CD14-positive monocyte (primary cell): ENCODE results near the gene SPG21. TPM values are rescaled to one million over a fixed set of nuclear protein-coding genes. Genes with fewer than 3 reads are reported as not detected.

Source experiments
- DNase-seq, 3 donors: peaks; one replicate each; pipeline ENCODE4 v3.0.0-alpha.2; 2011 to 2022
- H2AFZ ChIP-seq: 2 replicates; pipeline ENCODE4 v1.6.0; 2012; ENCODE audit warnings: mild to moderate bottlenecking, low read depth, low read length, inconsistent platforms; ENCODE audit not compliant: insufficient read depth, poor library complexity, severe bottlenecking
- H3K27ac ChIP-seq, 2 donors: 1 replicate in 1 of 2; 2 replicates in 1 of 2; pipeline ENCODE4 v1.5.1; 2012 to 2013; ENCODE audit warnings: low read length in 2 of 2, control low read depth in 1 of 2, inconsistent platforms in 1 of 2, low read depth in 1 of 2, mild to moderate bottlenecking in 1 of 2
- H3K27me3 ChIP-seq, 2 donors: one replicate each; pipeline versions ENCODE4 v1.6.0 to v1.6.1; 2011 to 2013; ENCODE audit warnings: low read length in 2 of 2; ENCODE audit not compliant: control insufficient read depth in 2 of 2, insufficient read depth in 2 of 2
- H3K36me3 ChIP-seq, 2 donors: replicated peaks in 1 of 2; 1 replicate in 1 of 2; 2 replicates in 1 of 2; pipeline versions ENCODE4 v1.5.1 to v1.6.1; 2012 to 2013; ENCODE audit warnings: low read length in 2 of 2, control low read depth in 1 of 2, inconsistent platforms in 1 of 2, mild to moderate bottlenecking in 1 of 2; ENCODE audit not compliant: insufficient read depth in 2 of 2, control insufficient read depth in 1 of 2
- H3K4me1 ChIP-seq, 2 donors: 1 replicate in 1 of 2; 2 replicates in 1 of 2; pipeline versions ENCODE4 v1.5.1 to v1.6.1; 2012 to 2013; ENCODE audit warnings: low read length in 2 of 2, control low read depth in 1 of 2, inconsistent platforms in 1 of 2, mild to moderate bottlenecking in 1 of 2, moderate library complexity in 1 of 2; ENCODE audit not compliant: insufficient read depth in 2 of 2, control insufficient read depth in 1 of 2
- H3K4me2 ChIP-seq: replicated peaks from 2 replicates; pipeline ENCODE3; 2012; ENCODE audit warnings: low read length, moderate library complexity, mild to moderate bottlenecking; ENCODE audit not compliant: poor library complexity, severe bottlenecking; ENCODE audit errors: extremely low read depth
- H3K4me3 ChIP-seq, 3 experiments: fragments of 200-600 bp in 1 of 3; sonication (generic) in 1 of 3; replicated peaks in 1 of 3; 1 replicate in 2 of 3; 2 replicates in 1 of 3; pipeline ENCODE4 v1.5.1; 2011 to 2013; ENCODE audit warnings: low read length in 3 of 3, mild to moderate bottlenecking in 3 of 3, control low read depth in 2 of 3, low read depth in 2 of 3, inconsistent platforms in 1 of 3, moderate library complexity in 1 of 3
- H3K79me2 ChIP-seq: 2 replicates; pipeline ENCODE4 v1.6.0; 2012; ENCODE audit warnings: mild to moderate bottlenecking, control low read depth, inconsistent platforms, low read length, moderate library complexity; ENCODE audit not compliant: insufficient read depth
- H3K9ac ChIP-seq: 2 replicates; pipeline ENCODE4 v1.6.0; 2017; ENCODE audit warnings: low read length, mild to moderate bottlenecking; ENCODE audit not compliant: insufficient read depth, poor library complexity, severe bottlenecking
- H3K9me3 ChIP-seq, 2 donors: replicated peaks in 1 of 2; 1 replicate in 1 of 2; 2 replicates in 1 of 2; pipeline versions ENCODE4 v1.5.1 to v1.6.1; 2012 to 2013; ENCODE audit warnings: low read length in 2 of 2, control low read depth in 1 of 2; ENCODE audit not compliant: control insufficient read depth in 1 of 2, insufficient read depth in 1 of 2
- H4K20me1 ChIP-seq: 2 replicates; pipeline ENCODE4 v1.6.0; 2012; ENCODE audit warnings: mild to moderate bottlenecking, low read length, control low read depth, moderate library complexity; ENCODE audit not compliant: insufficient read depth
- H3K27ac Mint-ChIP-seq, 7 donors: one replicate each; pipeline ENCODE4 v1.8.0; 2020; ENCODE audit warnings: mild to moderate bottlenecking in 7 of 7, mixed read lengths in 7 of 7, moderate library complexity in 6 of 7, inconsistent platforms in 2 of 7
- H3K27me3 Mint-ChIP-seq, 3 donors: one replicate each; pipeline ENCODE4 v1.8.0; 2021 to 2022; ENCODE audit warnings: low read depth in 3 of 3, mild to moderate bottlenecking in 3 of 3, mixed read lengths in 3 of 3, moderate library complexity in 3 of 3, inconsistent platforms in 1 of 3
- H3K36me3 Mint-ChIP-seq, 2 donors: one replicate each; pipeline ENCODE4 v1.8.0; 2020; ENCODE audit warnings: mixed read lengths in 2 of 2, inconsistent platforms in 1 of 2, mild to moderate bottlenecking in 1 of 2
- H3K4me1 Mint-ChIP-seq: one replicate; pipeline ENCODE4 v1.8.0; 2020; ENCODE audit warnings: mild to moderate bottlenecking, mixed read lengths
- H3K4me3 Mint-ChIP-seq, 2 donors: one replicate each; pipeline ENCODE4 v1.8.0; 2020; ENCODE audit warnings: mild to moderate bottlenecking in 2 of 2, mixed read lengths in 2 of 2, moderate library complexity in 1 of 2
- H3K9me3 Mint-ChIP-seq, 7 donors: one replicate each; pipeline ENCODE4 v1.8.0; 2020 to 2022; ENCODE audit warnings: mixed read lengths in 7 of 7, mild to moderate bottlenecking in 6 of 7, moderate library complexity in 6 of 7, inconsistent platforms in 2 of 7
- WGBS: methylation state at CpG from one replicate; pipeline ENCODE4 v1.1.5; 2013; ENCODE audit warnings: missing lambda C conversion rate; ENCODE audit not compliant: insufficient coverage; 5-methylcytosine and 5-hydroxymethylcytosine counted together
- intact Hi-C, 2 donors: fragments of 100-400 bp; cut with micrococcal nuclease; formaldehyde crosslinking; loops; one replicate each; pipeline versions ENCODE4 v1.15.0 to v1.15.1; 2023
- polyA plus RNA-seq, 3 donors: library from polyadenylated mRNA; depleted of rRNA in 1 of 3; unstranded in 2 of 3; stranded (reverse) in 1 of 3; fragments of 300-500 nt in 2 of 3; fragments of >200 nt in 1 of 3; fragmentation: Illumina TruSeq in 2 of 3; gene quantifications; 1 replicate in 2 of 3; 2 replicates in 1 of 3; pipeline ENCODE4 v1.2.3, GENCODE V29; 2012 to 2021
- TF ChIP-seq, protein P1 (sequence below): fragments of 200-600 bp; IDR thresholded peaks from one replicate; pipeline ENCODE4 v1.8.0; 2022; ENCODE audit warnings: antibody characterized with exemption, mild to moderate bottlenecking

Gene SPG21
- polyA plus RNA-seq, 3 donors = 102 to 375 (median 358) TPM

DNA sequence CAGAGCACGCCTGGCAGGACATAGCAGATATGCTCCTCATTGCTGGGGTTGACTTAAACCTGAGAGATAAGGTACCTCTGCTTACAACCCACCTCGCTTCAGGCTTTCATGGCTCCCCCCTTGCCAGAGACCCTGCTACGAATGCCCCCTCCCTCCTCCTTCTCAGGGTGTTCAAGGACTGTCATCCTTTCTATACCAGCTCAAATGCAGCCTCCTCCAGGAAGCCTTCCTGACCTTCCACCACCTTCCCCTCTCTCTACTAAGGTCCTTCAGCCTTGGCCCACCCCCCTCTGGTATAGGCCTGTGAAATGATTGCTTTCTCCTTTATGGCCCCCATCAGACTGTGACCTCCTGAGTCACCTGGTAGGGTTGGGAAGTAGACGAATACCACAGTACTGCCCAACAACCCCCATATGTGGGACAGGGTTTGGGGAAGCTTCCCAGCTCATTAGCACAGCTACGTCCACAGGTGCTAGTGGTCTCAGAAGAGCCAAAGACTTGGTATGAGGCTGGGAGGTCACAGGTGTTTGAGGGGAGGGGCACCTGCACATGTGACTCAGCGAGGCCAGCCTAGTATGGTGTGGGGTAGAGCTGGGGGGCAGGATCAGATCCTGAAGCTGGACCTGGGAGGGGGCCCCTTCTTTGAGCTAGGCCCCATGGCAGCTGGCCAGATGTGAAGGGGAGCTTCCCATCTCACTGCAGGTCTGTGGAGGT lies 46.0 kb downstream of the SPG21 start:
- Histone ChIP-seq H3K36me3 (no peaks in the 10 kb centered on the region), H3K4me3 (no peak overlapping the region), H3K27me3 (no peaks in the 10 kb centered on the region), H2AFZ (no peak overlapping the region), H3K9ac (no peak overlapping the region), H3K27ac (no peak overlapping the region), H4K20me1 (no peaks in the 10 kb centered on the region), H3K79me2 (no peaks in the 10 kb centered on the region), H3K4me1 (no peaks in the 10 kb centered on the region), H3K4me2 (no peak overlapping the region), H3K9me3 (no peaks in the 10 kb centered on the region)
- no peaks in the 10 kb centered on the region for H3K4me1 Mint-ChIP-seq
- TF ChIP-seq, protein P1, sequence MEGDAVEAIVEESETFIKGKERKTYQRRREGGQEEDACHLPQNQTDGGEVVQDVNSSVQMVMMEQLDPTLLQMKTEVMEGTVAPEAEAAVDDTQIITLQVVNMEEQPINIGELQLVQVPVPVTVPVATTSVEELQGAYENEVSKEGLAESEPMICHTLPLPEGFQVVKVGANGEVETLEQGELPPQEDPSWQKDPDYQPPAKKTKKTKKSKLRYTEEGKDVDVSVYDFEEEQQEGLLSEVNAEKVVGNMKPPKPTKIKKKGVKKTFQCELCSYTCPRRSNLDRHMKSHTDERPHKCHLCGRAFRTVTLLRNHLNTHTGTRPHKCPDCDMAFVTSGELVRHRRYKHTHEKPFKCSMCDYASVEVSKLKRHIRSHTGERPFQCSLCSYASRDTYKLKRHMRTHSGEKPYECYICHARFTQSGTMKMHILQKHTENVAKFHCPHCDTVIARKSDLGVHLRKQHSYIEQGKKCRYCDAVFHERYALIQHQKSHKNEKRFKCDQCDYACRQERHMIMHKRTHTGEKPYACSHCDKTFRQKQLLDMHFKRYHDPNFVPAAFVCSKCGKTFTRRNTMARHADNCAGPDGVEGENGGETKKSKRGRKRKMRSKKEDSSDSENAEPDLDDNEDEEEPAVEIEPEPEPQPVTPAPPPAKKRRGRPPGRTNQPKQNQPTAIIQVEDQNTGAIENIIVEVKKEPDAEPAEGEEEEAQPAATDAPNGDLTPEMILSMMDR = no peak
- H3K27me3 Mint-ChIP-seq = peaks cover 0 to 4% (median 3%) of the 10 kb centered on the region in 3 donors
- DNase-seq = no peak
- WGBS = 97% methylated on average over 3 of the region's 6 CpGs
- H3K36me3 Mint-ChIP-seq = no peaks in the 10 kb centered on the region
- peaks cover 0 to 1% (median 0%) of the 10 kb centered on the region in 7 donors for H3K9me3 Mint-ChIP-seq
- H3K4me3 Mint-ChIP-seq = no peak overlapping the region
- no peak overlapping the region for H3K27ac Mint-ChIP-seq
- intact Hi-C loops = no loop called here

DNA sequence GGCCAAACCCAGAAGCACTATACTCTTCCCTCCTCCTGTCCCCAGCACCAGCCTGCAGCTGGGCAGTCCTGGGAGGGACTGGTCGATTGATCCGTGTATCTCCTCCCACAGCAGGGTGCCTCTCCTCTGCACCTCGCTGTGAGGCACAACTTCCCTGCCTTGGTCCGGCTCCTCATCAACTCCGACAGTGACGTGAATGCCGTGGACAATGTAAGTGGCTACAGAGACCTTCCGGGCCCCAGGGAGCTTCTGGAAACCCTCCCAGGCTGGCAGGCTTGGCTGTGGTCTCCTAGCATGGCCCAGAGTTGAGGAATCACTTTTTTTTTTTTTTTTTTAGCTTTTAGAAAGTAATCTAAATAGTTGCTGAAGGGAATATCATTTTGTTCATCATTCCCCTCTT lies 47.4 kb downstream of the SPG21 start:
- H3K9me3 Mint-ChIP-seq = no peaks in the 10 kb centered on the region
- H3K27me3 Mint-ChIP-seq = peaks cover 1 to 5% (median 3%) of the 10 kb centered on the region in 3 donors
- Histone ChIP-seq H4K20me1 (no peaks in the 10 kb centered on the region), H3K27me3 (no peaks in the 10 kb centered on the region), H3K27ac (no peak overlapping the region), H3K9ac (no peak overlapping the region), H3K9me3 (no peaks in the 10 kb centered on the region), H3K4me3 (no peak overlapping the region), H3K36me3 (no peaks in the 10 kb centered on the region), H2AFZ (no peak overlapping the region), H3K4me2 (no peak overlapping the region), H3K4me1 (no peaks in the 10 kb centered on the region), H3K79me2 (no peaks in the 10 kb centered on the region)
- TF ChIP-seq, protein P1 = no peak
- H3K36me3 Mint-ChIP-seq = no peaks in the 10 kb centered on the region
- intact Hi-C loops = no loop called here
- H3K4me1 Mint-ChIP-seq = no peaks in the 10 kb centered on the region
- no peak for DNase-seq
- peak overlapping the region in 1 of 7 donors; percentile 13 for H3K27ac Mint-ChIP-seq
- H3K4me3 Mint-ChIP-seq = no peak overlapping the region
- 98% methylated on average over 7 of the region's 8 CpGs for WGBS
